ENCODE measurements around the gene KLF6. TPM values are rescaled to one million over a fixed set of nuclear protein-coding genes. Genes with fewer than 3 reads are reported as not detected.

Gene KLF6
- total and polyA plus RNA-seq, 11 donors = 15.2 to 106 (median 52.2) TPM

GRCh38 chr10:3774814-3775695, 10.0 kb downstream of the KLF6 start:
- Histone ChIP-seq H3K36me3 (peaks cover 0 to 55% (median 45%) of the 10 kb centered on the region in 9 donors), H3K9me3 (no peaks in the 10 kb centered on the region), H3K27ac (peak overlapping the region; percentile 29 to 100 (median 98)), H3K27me3 (no peaks in the 10 kb centered on the region), H3K4me3 (peak overlapping the region in 2 of 12 donors; percentile 7 to 8), H3K4me1 (peaks cover 23 to 58% (median 54%) of the 10 kb centered on the region in 12 donors)
- WGBS, 4 donors = 39 to 46% (median 41%) methylated on average over 21 of the region's 21 CpGs
- TF ChIP-seq POLR2A (IDR thresholded peaks at IDR 0.05) (peak in 1 of 2 donors; percentile 36), CTCF (IDR thresholded peaks at IDR 0.05) (no peak)
- intact Hi-C loops (cut with DNase I) = loop anchor here in 4 of 10 donors (5.0 to 10.0 kb wide), 4 partner anchors 308 to 887 kb away; no protein-coding TSS in a partner anchor
- peak; percentile 77 to 83 (median 80) for ATAC-seq
- DNase-seq = peak in 3 of 5 donors; percentile 51 to 68 (median 55)

- Histone ChIP-seq H3K4me3 (no peak overlapping the region), H3K27me3 (no peaks in the 10 kb centered on the region), H3K36me3 (peaks cover 0 to 47% (median 36%) of the 10 kb centered on the region in 9 donors), H3K4me1 (peaks cover 20 to 58% (median 45%) of the 10 kb centered on the region in 12 donors), H3K9me3 (no peaks in the 10 kb centered on the region), H3K27ac (peak overlapping the region; percentile 4 to 100 (median 98))
- 94 to 96% (median 95%) methylated on average over 17 of the region's 17 CpGs for WGBS, 4 donors
- intact Hi-C loops (cut with DNase I) = loop anchor here in 1 of 10 donors (10.0 kb wide), 1 partner anchor 319 kb away; no protein-coding TSS in a partner anchor
- TF ChIP-seq POLR2A (IDR thresholded peaks at IDR 0.05) (no peak), CTCF (IDR thresholded peaks at IDR 0.05) (no peak)
- ATAC-seq (peak in 1 of 4 donors; percentile 3), DNase-seq (no peak)
Measured at GRCh38 chr10:3774018-3774813, 10.8 kb downstream of the KLF6 start.

GRCh38 chr10:3773460-3774017, 11.5 kb downstream of the KLF6 start:
- 84 to 90% (median 87%) methylated on average over 10 of the region's 10 CpGs for WGBS, 4 donors
- Histone ChIP-seq H3K4me3 (no peak overlapping the region), H3K27me3 (no peaks in the 10 kb centered on the region), H3K9me3 (no peaks in the 10 kb centered on the region), H3K4me1 (peaks cover 13 to 57% (median 38%) of the 10 kb centered on the region in 12 donors), H3K27ac (peak overlapping the region in 1 of 12 donors; percentile 49), H3K36me3 (peaks cover 0 to 40% (median 29%) of the 10 kb centered on the region in 9 donors)
- intact Hi-C loops (cut with DNase I) = loop anchor here in 1 of 10 donors (10.0 kb wide), 1 partner anchor 319 kb away; no protein-coding TSS in a partner anchor
- DNase-seq = no peak
- no peak for ATAC-seq
- no peak for TF ChIP-seq POLR2A (IDR thresholded peaks at IDR 0.05)
- TF ChIP-seq CTCF (IDR thresholded peaks at IDR 0.05) = no peak

All from heart left ventricle (tissue), 16 donors.